ENCODE results near the gene CFAP119. TPM values are rescaled to one million over a fixed set of nuclear protein-coding genes. Genes with fewer than 3 reads are reported as not detected.

Gene CFAP119
- total and polyA plus RNA-seq, 10 of the 15 experiments (the other 5 are each of a cell fraction or from before 2014, with no cell fraction given): 2.2 to 9.4 (median 4.3) TPM

DNA sequence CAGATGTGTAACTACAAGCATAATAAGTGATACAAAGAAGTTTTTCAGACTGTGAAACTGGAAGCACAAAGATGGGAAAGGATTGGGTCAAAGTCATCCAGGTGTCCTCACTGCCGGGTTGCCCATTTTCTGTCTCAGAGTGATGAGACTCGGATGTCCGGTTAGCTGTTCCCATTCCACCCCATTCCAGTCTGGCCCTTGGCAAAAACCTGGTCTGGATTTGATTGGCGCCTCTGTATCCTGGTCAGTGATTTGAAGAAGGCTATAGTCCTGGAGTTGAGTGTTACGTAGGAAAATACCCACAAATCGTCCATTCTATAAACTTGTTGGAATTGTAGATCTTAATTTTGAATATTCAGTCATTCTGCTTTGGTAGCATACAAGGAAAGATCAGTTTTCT, 33.5 kb downstream of the CFAP119 start:
- BruUV-seq (replicated peaks): TSS peak; percentile 12
- no peaks in the 10 kb centered on the region for H4K20me1 ChIP-seq (ENCODE audit: control insufficient read depth, insufficient read depth)
- no peaks in the 10 kb centered on the region for H3K9me3 ChIP-seq (replicated peaks; ENCODE audit: control insufficient read depth, insufficient read depth, low read length)
- TF ChIP-seq EZH2 (IDR thresholded peaks at IDR 0.05; ENCODE audit: borderline replicate concordance, control insufficient read depth, low read depth, low read length): no peak
- in situ Hi-C loops (cut with MboI): no loop called here
- ChIA-PET RAD21 (ENCODE audit: unreplicated experiment) (no interaction called here), POLR2A (no interaction called here), SMC1A (ENCODE audit: uncharacterized antibody, unreplicated experiment) (no interaction called here), CTCF (interaction anchor here (1.0 kb wide), 1 partner anchor 35 kb away, joined by 3 read pairs; no protein-coding TSS in a partner anchor)
- ATAC-seq (no peak), FAIRE-seq (no peak), DNase-seq (ENCODE audit: low read depth, low spot score) (no peak)
- no peak overlapping the region for H2AFZ ChIP-seq (ENCODE audit: control insufficient read depth, low read depth, low read length)
- no peak overlapping the region for H3K9ac ChIP-seq (ENCODE audit: control insufficient read depth, insufficient read depth, low read length)
- H3K4me1 ChIP-seq (ENCODE audit: control insufficient read depth, insufficient read depth, low read length): no peaks in the 10 kb centered on the region
- H3K27me3 ChIP-seq (replicated peaks in 1 of 2; ENCODE audit: control insufficient read depth in 2 of 2, insufficient read depth in 2 of 2, low read length in 1 of 2): no peaks in the 10 kb centered on the region
- no peaks in the 10 kb centered on the region for H3K79me2 ChIP-seq (ENCODE audit: control insufficient read depth, insufficient read depth, low read length)
- no peak overlapping the region for H3K4me2 ChIP-seq (ENCODE audit: control insufficient read depth, insufficient read depth)
- H3K36me3 ChIP-seq (ENCODE audit: control insufficient read depth in 2 of 2, insufficient read depth in 2 of 2, low read length in 1 of 2): peaks cover 30 to 35% of the 10 kb centered on the region in 2 experiments
- WGBS (ENCODE audit: insufficient coverage, insufficient replicate concordance, low lambda C conversion rate, missing lambda C conversion rate): 91% methylated on average over 6 of the region's 6 CpGs
- intact Hi-C loops (cut with micrococcal nuclease; ENCODE audit: unreplicated experiment): no loop called here
- H3K4me3 ChIP-seq: no peak overlapping the region
- H3K27ac ChIP-seq (ENCODE audit: control insufficient read depth, insufficient read depth): no peak overlapping the region

- no peaks in the 10 kb centered on the region for H3K9me3 ChIP-seq (replicated peaks; ENCODE audit: control insufficient read depth, insufficient read depth, low read length)
- ChIA-PET SMC1A (ENCODE audit: uncharacterized antibody, unreplicated experiment) (no interaction called here), RAD21 (ENCODE audit: unreplicated experiment) (no interaction called here), CTCF (interaction anchor here (1.7 kb wide), 1 partner anchor 32 kb away, joined by 4 read pairs; no protein-coding TSS in a partner anchor), POLR2A (no interaction called here)
- in situ Hi-C loops (cut with MboI): no loop called here
- no peak overlapping the region for H3K27ac ChIP-seq (ENCODE audit: control insufficient read depth, insufficient read depth)
- ATAC-seq (no peak), FAIRE-seq (no peak), DNase-seq (ENCODE audit: low read depth, low spot score) (no peak)
- no peak overlapping the region for H3K4me2 ChIP-seq (ENCODE audit: control insufficient read depth, insufficient read depth)
- H4K20me1 ChIP-seq (ENCODE audit: control insufficient read depth, insufficient read depth): no peaks in the 10 kb centered on the region
- H3K4me3 ChIP-seq: no peak overlapping the region
- H3K4me1 ChIP-seq (ENCODE audit: control insufficient read depth, insufficient read depth, low read length): no peaks in the 10 kb centered on the region
- H3K9ac ChIP-seq (ENCODE audit: control insufficient read depth, insufficient read depth, low read length): no peak overlapping the region
- no peaks in the 10 kb centered on the region for H3K27me3 ChIP-seq (replicated peaks in 1 of 2; ENCODE audit: control insufficient read depth in 2 of 2, insufficient read depth in 2 of 2, low read length in 1 of 2)
- H3K79me2 ChIP-seq (ENCODE audit: control insufficient read depth, insufficient read depth, low read length): no peaks in the 10 kb centered on the region
- 96% methylated on average over 3 of the region's 3 CpGs for WGBS (ENCODE audit: insufficient coverage, insufficient replicate concordance, low lambda C conversion rate, missing lambda C conversion rate)
- H2AFZ ChIP-seq (ENCODE audit: control insufficient read depth, low read depth, low read length): no peak overlapping the region
- no TSS peak for BruUV-seq (replicated peaks)
- H3K36me3 ChIP-seq (ENCODE audit: control insufficient read depth in 2 of 2, insufficient read depth in 2 of 2, low read length in 1 of 2): peaks cover 41 to 47% of the 10 kb centered on the region in 2 experiments
- intact Hi-C loops (cut with micrococcal nuclease; ENCODE audit: unreplicated experiment): no loop called here
- TF ChIP-seq HDGF (IDR thresholded peaks at IDR 0.05): no peak
- TF ChIP-seq, protein P1, sequence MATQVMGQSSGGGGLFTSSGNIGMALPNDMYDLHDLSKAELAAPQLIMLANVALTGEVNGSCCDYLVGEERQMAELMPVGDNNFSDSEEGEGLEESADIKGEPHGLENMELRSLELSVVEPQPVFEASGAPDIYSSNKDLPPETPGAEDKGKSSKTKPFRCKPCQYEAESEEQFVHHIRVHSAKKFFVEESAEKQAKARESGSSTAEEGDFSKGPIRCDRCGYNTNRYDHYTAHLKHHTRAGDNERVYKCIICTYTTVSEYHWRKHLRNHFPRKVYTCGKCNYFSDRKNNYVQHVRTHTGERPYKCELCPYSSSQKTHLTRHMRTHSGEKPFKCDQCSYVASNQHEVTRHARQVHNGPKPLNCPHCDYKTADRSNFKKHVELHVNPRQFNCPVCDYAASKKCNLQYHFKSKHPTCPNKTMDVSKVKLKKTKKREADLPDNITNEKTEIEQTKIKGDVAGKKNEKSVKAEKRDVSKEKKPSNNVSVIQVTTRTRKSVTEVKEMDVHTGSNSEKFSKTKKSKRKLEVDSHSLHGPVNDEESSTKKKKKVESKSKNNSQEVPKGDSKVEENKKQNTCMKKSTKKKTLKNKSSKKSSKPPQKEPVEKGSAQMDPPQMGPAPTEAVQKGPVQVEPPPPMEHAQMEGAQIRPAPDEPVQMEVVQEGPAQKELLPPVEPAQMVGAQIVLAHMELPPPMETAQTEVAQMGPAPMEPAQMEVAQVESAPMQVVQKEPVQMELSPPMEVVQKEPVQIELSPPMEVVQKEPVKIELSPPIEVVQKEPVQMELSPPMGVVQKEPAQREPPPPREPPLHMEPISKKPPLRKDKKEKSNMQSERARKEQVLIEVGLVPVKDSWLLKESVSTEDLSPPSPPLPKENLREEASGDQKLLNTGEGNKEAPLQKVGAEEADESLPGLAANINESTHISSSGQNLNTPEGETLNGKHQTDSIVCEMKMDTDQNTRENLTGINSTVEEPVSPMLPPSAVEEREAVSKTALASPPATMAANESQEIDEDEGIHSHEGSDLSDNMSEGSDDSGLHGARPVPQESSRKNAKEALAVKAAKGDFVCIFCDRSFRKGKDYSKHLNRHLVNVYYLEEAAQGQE (IDR thresholded peaks at IDR 0.05; ENCODE audit: low read depth, low read length): no peak
- TF ChIP-seq SMAD1 (IDR thresholded peaks at IDR 0.05; ENCODE audit: low read depth, partially characterized antibody): no peak
- TF ChIP-seq E2F4 (IDR thresholded peaks at IDR 0.05; ENCODE audit: low read depth, low read length): no peak
- no peak for TF ChIP-seq MTA3 (IDR thresholded peaks at IDR 0.05; ENCODE audit: borderline replicate concordance, low read length)
- no peak for TF ChIP-seq ZNF217 (IDR thresholded peaks at IDR 0.05)
- TF ChIP-seq ZZZ3 (IDR thresholded peaks at IDR 0.05; ENCODE audit: control insufficient read depth, insufficient read length, low read depth): no peak
- TF ChIP-seq, protein P2, sequence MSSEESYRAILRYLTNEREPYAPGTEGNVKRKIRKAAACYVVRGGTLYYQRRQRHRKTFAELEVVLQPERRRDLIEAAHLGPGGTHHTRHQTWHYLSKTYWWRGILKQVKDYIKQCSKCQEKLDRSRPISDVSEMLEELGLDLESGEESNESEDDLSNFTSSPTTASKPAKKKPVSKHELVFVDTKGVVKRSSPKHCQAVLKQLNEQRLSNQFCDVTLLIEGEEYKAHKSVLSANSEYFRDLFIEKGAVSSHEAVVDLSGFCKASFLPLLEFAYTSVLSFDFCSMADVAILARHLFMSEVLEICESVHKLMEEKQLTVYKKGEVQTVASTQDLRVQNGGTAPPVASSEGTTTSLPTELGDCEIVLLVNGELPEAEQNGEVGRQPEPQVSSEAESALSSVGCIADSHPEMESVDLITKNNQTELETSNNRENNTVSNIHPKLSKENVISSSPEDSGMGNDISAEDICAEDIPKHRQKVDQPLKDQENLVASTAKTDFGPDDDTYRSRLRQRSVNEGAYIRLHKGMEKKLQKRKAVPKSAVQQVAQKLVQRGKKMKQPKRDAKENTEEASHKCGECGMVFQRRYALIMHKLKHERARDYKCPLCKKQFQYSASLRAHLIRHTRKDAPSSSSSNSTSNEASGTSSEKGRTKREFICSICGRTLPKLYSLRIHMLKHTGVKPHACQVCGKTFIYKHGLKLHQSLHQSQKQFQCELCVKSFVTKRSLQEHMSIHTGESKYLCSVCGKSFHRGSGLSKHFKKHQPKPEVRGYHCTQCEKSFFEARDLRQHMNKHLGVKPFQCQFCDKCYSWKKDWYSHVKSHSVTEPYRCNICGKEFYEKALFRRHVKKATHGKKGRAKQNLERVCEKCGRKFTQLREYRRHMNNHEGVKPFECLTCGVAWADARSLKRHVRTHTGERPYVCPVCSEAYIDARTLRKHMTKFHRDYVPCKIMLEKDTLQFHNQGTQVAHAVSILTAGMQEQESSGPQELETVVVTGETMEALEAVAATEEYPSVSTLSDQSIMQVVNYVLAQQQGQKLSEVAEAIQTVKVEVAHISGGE (CRISPR knock-in tag; IDR thresholded peaks at IDR 0.05): no peak
- no peak for TF ChIP-seq YBX1 (IDR thresholded peaks at IDR 0.05)
Observed at GRCh38 chr16:30725418-30725792, 36.5 kb downstream of the CFAP119 start.

Data from GM12878 (cell line).